ENCODE measurements around the gene CNTN4. TPM values are rescaled to one million over a fixed set of nuclear protein-coding genes. Genes with fewer than 3 reads are reported as not detected.

CNTN4 gene
- total RNA-seq, 6 experiments from 2014 or later: not detected

- Mint-ChIP-seq H3K9me3 (peaks cover 43% of the 10 kb centered on the region), H3K27me3 (ENCODE audit: insufficient read depth) (no peaks in the 10 kb centered on the region), H3K4me1 (ENCODE audit: low read depth) (no peaks in the 10 kb centered on the region), H3K27ac (no peak overlapping the region), H3K4me3 (no peak overlapping the region), H3K36me3 (ENCODE audit: low read depth) (0 out of 2 replicates have a peak, but pooled peaks cover 4% of the 10 kb centered on the region)
- no peak for DNase-seq
- TF ChIP-seq CTCF (IDR thresholded peaks at IDR 0.05): no peak
Observed at GRCh38 chr3:2784627-2785026, 686.0 kb downstream of the CNTN4 start.

- Mint-ChIP-seq H3K9me3 (peaks cover 26% of the 10 kb centered on the region), H3K36me3 (ENCODE audit: low read depth) (0 out of 2 replicates have a peak, but pooled peaks cover 4% of the 10 kb centered on the region), H3K27ac (no peak overlapping the region), H3K4me1 (ENCODE audit: low read depth) (no peaks in the 10 kb centered on the region), H3K27me3 (ENCODE audit: insufficient read depth) (no peaks in the 10 kb centered on the region; the same call in 1 of the 2 replicates), H3K4me3 (no peak overlapping the region)
- no peak for DNase-seq
- TF ChIP-seq CTCF (IDR thresholded peaks at IDR 0.05): no peak
Observed at GRCh38 chr3:2790266-2790815, 691.7 kb downstream of the CNTN4 start.

- no peaks in the 10 kb centered on the region for H3K36me3 Mint-ChIP-seq (ENCODE audit: low read depth)
- H3K27ac Mint-ChIP-seq: no peak overlapping the region
- no peak for DNase-seq
- H3K4me3 Mint-ChIP-seq: no peak overlapping the region
- H3K9me3 Mint-ChIP-seq: peaks cover 13% of the 10 kb centered on the region; the same call in 1 of the 2 replicates
- H3K27me3 Mint-ChIP-seq (ENCODE audit: insufficient read depth): no peaks in the 10 kb centered on the region; the same call in 1 of the 2 replicates
- TF ChIP-seq CTCF (IDR thresholded peaks at IDR 0.05): no peak
- H3K4me1 Mint-ChIP-seq (ENCODE audit: low read depth): no peaks in the 10 kb centered on the region
Observed at GRCh38 chr3:2792432-2792831, 693.8 kb downstream of the CNTN4 start.

- Mint-ChIP-seq H3K4me1 (ENCODE audit: low read depth) (no peaks in the 10 kb centered on the region), H3K36me3 (ENCODE audit: low read depth) (no peaks in the 10 kb centered on the region), H3K9me3 (peaks cover 16% of the 10 kb centered on the region), H3K4me3 (no peak overlapping the region), H3K27me3 (ENCODE audit: insufficient read depth) (no peaks in the 10 kb centered on the region; the same call in 1 of the 2 replicates), H3K27ac (no peak overlapping the region)
- TF ChIP-seq CTCF (IDR thresholded peaks at IDR 0.05): no peak
- DNase-seq: no peak
Observed at GRCh38 chr3:2793987-2794386, 695.3 kb downstream of the CNTN4 start.

GRCh38 chr3:2802429-2802828 lies 703.8 kb downstream of the CNTN4 start:
- no peaks in the 10 kb centered on the region for H3K4me1 Mint-ChIP-seq (ENCODE audit: low read depth)
- DNase-seq: no peak
- no peaks in the 10 kb centered on the region for H3K36me3 Mint-ChIP-seq (ENCODE audit: low read depth)
- no peak for TF ChIP-seq CTCF (IDR thresholded peaks at IDR 0.05)
- H3K9me3 Mint-ChIP-seq: peaks cover 30% of the 10 kb centered on the region
- H3K27me3 Mint-ChIP-seq (ENCODE audit: insufficient read depth): peaks cover 2% of the 10 kb centered on the region; the same call in 1 of the 2 replicates
- H3K4me3 Mint-ChIP-seq: no peak overlapping the region
- H3K27ac Mint-ChIP-seq: no peak overlapping the region
